ENCODE measurements around the gene KLHL26. TPM values are rescaled to one million over a fixed set of nuclear protein-coding genes. Genes with fewer than 3 reads are reported as not detected.

Gene KLHL26
- total and polyA plus RNA-seq, 9 of the 15 experiments (the other 6 are each of a cell fraction or from before 2014, with no cell fraction given), result 0.13 to 13.3 (median 1.4) TPM

GRCh38 chr19:18634612-18635297 is 2.1 kb upstream of the KLHL26 start:
- DNase-seq (ENCODE audit: extremely low read depth in 1 of 4, low spot score in 3 of 4) (no peak), ATAC-seq (no peak), FAIRE-seq (no peak)
- Histone ChIP-seq H3K9ac (ENCODE audit: insufficient read depth in 1 of 2, low read depth in 2 of 2, low read length in 2 of 2) (no peak overlapping the region), H3K4me2 (ENCODE audit: insufficient read depth, low read length) (no peak overlapping the region), H3K9me3 (replicated peaks; ENCODE audit: control insufficient read depth, insufficient read depth, low read depth, low read length) (no peaks in the 10 kb centered on the region), H3K4me3 (no peak overlapping the region), H2AFZ (ENCODE audit: low read depth, low read length) (no peak overlapping the region), H3K79me2 (ENCODE audit: control insufficient read depth, insufficient read depth, low read length) (peaks cover 21% of the 10 kb centered on the region), H3K27me3 (ENCODE audit: control insufficient read depth in 2 of 2, insufficient read depth in 2 of 2, low read length in 2 of 2) (peaks cover 10 to 22% of the 10 kb centered on the region in 2 experiments; a peak in 4 of 5 replicates), H3K4me1 (replicated peaks in 1 of 2; ENCODE audit: control insufficient read depth in 2 of 2, insufficient read depth in 2 of 2, low read length in 2 of 2) (peaks cover 4 to 25% of the 10 kb centered on the region in 2 experiments; a peak in 4 of 5 replicates), H3K27ac (ENCODE audit: extremely low read depth, low read depth, low read length) (no peak overlapping the region), H3K9me1 (ENCODE audit: control insufficient read depth, insufficient read depth, low read length) (no peaks in the 10 kb centered on the region), H3K36me3 (ENCODE audit: control insufficient read depth, insufficient read depth, low read length) (no peaks in the 10 kb centered on the region), H4K20me1 (replicated peaks; ENCODE audit: control insufficient read depth, insufficient read depth, low read length) (0 out of 2 replicates have a peak, but pooled peaks cover 3% of the 10 kb centered on the region)
- intact Hi-C loops (cut with micrococcal nuclease), result loop anchor here (5.0 kb wide), 2 partner anchors 42 to 198 kb away; partner anchors contain the start of gene UPF1
- in situ Hi-C loops (cut with MboI), result no loop called here
- BruUV-seq (replicated peaks), result no TSS peak
- ChIA-PET CTCF (ENCODE audit: low intra/inter-chr PET ratio) (no interaction called here), POLR2A (interaction anchor here (0.7 to 1.2 kb wide), 2 partner anchors 13 to 18 kb away, joined by 3 read pairs; no protein-coding TSS in a partner anchor)
- TF ChIP-seq PRDM10 (IDR thresholded peaks at IDR 0.05; ENCODE audit: partially characterized antibody) (peak; percentile 38), CHD4 (IDR thresholded peaks at IDR 0.05; ENCODE audit: insufficient read depth, insufficient replicate concordance, low read depth, low read length, poor library complexity, severe bottlenecking) (no peak), CBFA2T3 (IDR thresholded peaks at IDR 0.05) (peak; percentile 60), ESRRA (IDR thresholded peaks at IDR 0.05; ENCODE audit: borderline replicate concordance, low read depth) (no peak), TFAP4 (CRISPR knock-in tag; IDR thresholded peaks at IDR 0.05; ENCODE audit: borderline replicate concordance) (peak; percentile 51; the same call in 1 of the 2 replicates), RBM25 (IDR thresholded peaks at IDR 0.05; ENCODE audit: low read depth, low read length, severe bottlenecking) (peak; percentile 30), BHLHE40 (IDR thresholded peaks at IDR 0.05; ENCODE audit: low read length) (peak; percentile 28; the same call in 1 of the 2 replicates)
- WGBS (ENCODE audit: insufficient coverage, low coverage, missing lambda C conversion rate), result 5% methylated on average over 12 of the region's 12 CpGs
